Subcutaneous adipose tissue (tissue), 4 donors: ENCODE data around the gene HDAC7. TPM values are rescaled to one million over a fixed set of nuclear protein-coding genes. Genes with fewer than 3 reads are reported as not detected.

Source experiments
- CTCF ChIP-seq: fragments of 450-650 bp; IDR thresholded peaks from one replicate; pipeline ENCODE4 v1.5.1; 2016; ENCODE audit warnings: low read depth, mild to moderate bottlenecking, control low read depth, antibody characterized with exemption, moderate library complexity
- total RNA-seq, 4 donors: library from RNA; depleted of rRNA; stranded (reverse); fragments of >200 nt; gene quantifications; one replicate each; pipeline ENCODE4 v1.1.0, GENCODE V29; 2016

Gene HDAC7
- total RNA-seq, 4 donors from 2014 or later = 25.8 to 72.9 (median 43.0) TPM

DNA sequence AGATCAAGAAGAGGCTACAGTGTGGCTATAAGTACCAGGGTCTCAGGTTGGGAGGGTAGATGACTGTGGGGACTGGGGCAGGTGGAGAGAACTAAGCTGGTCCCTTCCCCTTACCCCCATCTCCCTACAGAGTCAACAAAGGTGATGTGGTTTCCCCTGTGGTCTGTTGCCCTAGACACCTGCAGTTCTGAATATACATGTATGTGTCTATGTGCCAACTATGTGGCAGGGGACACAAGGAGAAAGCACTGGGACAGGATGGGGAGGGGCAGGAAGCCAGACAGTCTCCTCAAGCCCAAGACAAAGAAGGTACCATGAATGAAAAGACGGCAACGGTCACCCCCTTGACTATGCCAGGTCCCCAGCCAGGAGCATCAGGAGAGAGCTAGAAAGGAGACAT lies 4.5 kb upstream of the HDAC7 start:
- no peak for TF ChIP-seq CTCF

DNA sequence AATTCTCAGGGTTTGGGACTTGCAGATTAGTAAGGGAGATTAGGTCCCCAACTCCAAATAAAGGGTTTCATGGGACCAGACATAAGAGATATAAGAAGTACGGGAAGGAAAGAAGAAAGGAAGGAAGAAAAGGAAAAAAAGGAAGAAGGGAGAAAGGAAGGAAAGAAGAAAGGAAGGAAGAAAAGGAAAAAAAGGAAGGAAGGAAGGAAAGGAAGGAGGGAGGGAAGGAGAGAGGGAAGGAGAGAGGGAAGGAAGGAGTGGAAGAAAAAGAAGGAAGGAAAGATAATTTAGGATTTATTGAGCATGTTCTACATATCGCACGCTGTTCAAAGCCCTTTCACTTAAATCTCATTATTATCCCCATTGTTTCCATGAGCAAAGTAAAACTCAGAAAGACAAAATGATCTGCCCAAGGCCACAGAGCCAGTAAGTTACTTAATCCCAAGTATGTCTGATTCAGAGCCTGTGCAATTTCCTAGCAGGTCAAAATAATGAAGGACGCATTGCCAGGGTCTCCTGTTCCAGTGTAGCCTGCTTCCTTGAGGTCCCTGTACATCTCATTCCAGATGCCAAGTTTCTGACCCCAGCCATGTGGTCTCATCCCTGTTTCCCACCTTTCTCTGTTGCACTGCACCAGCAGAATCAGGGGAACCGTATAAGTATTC lies 3.9 kb upstream of the HDAC7 start:
- no peak for TF ChIP-seq CTCF

DNA sequence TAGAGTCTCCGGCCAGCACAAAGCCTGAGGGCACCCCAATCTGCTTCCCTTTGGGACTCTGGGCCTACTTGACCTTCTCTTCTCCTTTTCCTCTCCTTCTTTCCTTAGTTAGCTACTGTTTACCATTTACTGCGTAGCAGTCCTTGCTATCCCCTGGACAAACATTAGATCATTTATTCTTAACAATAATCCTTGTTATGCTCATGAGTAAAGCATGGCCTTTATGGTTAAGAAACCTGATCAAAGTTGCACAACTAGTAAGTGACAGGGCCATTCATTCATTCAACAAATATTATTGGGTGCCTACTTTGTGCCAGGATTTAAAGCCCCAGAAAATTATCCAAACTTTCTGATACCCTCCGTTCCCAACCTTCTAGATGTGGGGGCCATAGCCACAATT lies 3.2 kb upstream of the HDAC7 start:
- no peak for TF ChIP-seq CTCF

- TF ChIP-seq CTCF = no peak
Observed at GRCh38 chr12:47822401-47822800, 2.7 kb upstream of the HDAC7 start.

GRCh38 chr12:47821346-47821706 lies 1.6 kb upstream of the HDAC7 start:
- no peak for TF ChIP-seq CTCF

GRCh38 chr12:47820631-47821345 lies 1.1 kb upstream of the HDAC7 start:
- TF ChIP-seq CTCF = no peak

DNA sequence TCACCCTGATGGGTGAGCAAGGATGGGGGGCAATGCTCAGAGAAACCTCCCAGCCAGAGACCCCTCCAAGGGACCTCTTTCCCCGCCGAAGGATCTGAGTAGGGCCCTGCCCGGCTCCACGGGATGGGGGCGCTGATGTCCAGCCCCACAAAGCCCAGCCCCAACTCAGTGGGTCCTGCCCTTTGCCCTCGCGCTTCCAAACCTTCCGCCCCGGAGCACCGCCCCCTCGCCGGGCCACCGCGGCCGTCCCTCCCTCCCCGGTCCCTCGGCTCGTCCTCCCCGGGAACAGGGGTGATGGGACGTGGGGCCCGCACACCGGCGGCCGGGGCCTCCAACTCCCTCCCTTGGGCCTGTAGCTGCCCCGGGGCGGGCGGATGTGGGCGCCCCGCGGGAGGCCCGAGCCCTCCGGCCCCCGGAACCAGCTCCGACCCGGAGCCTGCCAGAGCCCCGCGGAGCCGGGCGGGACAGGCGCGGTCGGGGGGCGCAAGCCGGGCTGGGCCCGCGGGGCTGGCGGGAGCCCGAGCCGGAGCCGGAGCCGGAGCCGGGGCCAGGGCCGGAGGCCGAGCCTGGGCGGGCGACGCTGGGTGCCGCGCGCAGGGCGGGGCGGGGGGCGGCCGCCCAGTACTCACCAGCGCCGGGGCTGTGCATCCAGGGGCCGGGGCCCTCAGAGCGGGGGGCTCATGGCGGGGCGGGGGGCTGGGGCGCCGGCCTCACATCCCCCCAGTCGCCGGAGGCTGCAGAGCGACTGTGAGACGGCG lies 386 bp downstream of the HDAC7 start:
- no peak for TF ChIP-seq CTCF
